ENCODE measurements around the gene PHTF2. TPM values are rescaled to one million over a fixed set of nuclear protein-coding genes. Genes with fewer than 3 reads are reported as not detected.

PHTF2 gene
- total and polyA plus RNA-seq, 2 of the 4 experiments (the other 2 are of a cell fraction): 28.3 to 69.9 TPM

- Histone ChIP-seq H2BK120ac (ENCODE audit: low read depth, low read length) (no peak overlapping the region), H3K4me2 (ENCODE audit: low read depth, low read length) (no peak overlapping the region), H3K27ac (ENCODE audit: insufficient read depth, low read length) (no peak overlapping the region), H3K56ac (ENCODE audit: extremely low read depth, insufficient read depth, low read length) (no peak overlapping the region), H3K18ac (ENCODE audit: low read depth, low read length) (no peak overlapping the region), H3K23ac (ENCODE audit: low read depth, low read length) (no peak overlapping the region; the same call in 1 of the 2 replicates), H3K4ac (ENCODE audit: low read depth, low read length) (no peak overlapping the region), H3K36me3 (ENCODE audit: control insufficient read depth, insufficient read depth, low read length) (no peaks in the 10 kb centered on the region), H4K5ac (ENCODE audit: low read depth, low read length) (no peak overlapping the region), H3K4me3 (ENCODE audit: insufficient read depth, low read depth, low read length) (no peak overlapping the region), H4K8ac (ENCODE audit: low read depth in 2 of 2, low read length in 2 of 2) (no peak overlapping the region), H2AFZ (replicated peaks; ENCODE audit: low read length, poor library complexity) (no peak overlapping the region), H3K4me1 (ENCODE audit: control insufficient read depth, insufficient read depth, low read length) (peaks cover 7% of the 10 kb centered on the region), H2AK5ac (ENCODE audit: low read depth, low read length) (no peak overlapping the region), H3K9me1 (ENCODE audit: insufficient read depth, low read length) (peaks cover 12% of the 10 kb centered on the region; the same call in 1 of the 2 replicates), H2BK20ac (ENCODE audit: low read depth, low read length) (0 out of 2 replicates have a peak overlapping the region, but pooled peaks have one; percentile 39), H3K9ac (ENCODE audit: low read depth, low read length) (no peak overlapping the region), H3K79me1 (ENCODE audit: low read depth in 1 of 2, low read length in 2 of 2) (peaks cover 20 to 59% of the 10 kb centered on the region in 2 experiments), H2AK9ac (replicated peaks; ENCODE audit: low read depth, low read length, poor library complexity) (no peak overlapping the region), H2BK5ac (ENCODE audit: low read depth, low read length, poor library complexity, severe bottlenecking) (no peak overlapping the region), H4K91ac (ENCODE audit: insufficient read depth, low read depth, low read length) (no peak overlapping the region), H4K20me1 (ENCODE audit: insufficient read depth, low read length) (peaks cover 4% of the 10 kb centered on the region; the same call in 1 of the 2 replicates), H2BK15ac (ENCODE audit: low read depth, low read length) (no peak overlapping the region), H3K9me3 (ENCODE audit: control insufficient read depth, insufficient read depth, low read length) (no peaks in the 10 kb centered on the region; the same call in 1 of the 2 replicates), H3K27me3 (ENCODE audit: control insufficient read depth, insufficient read depth, low read length) (no peaks in the 10 kb centered on the region), H3K14ac (replicated peaks; ENCODE audit: low read depth, low read length) (no peak overlapping the region)
- dilution Hi-C loops (cut with HindIII; ENCODE audit: low sequenced_read_pairs, unreplicated experiment) (no loop called here), intact Hi-C loops (cut with micrococcal nuclease) (no loop called here), in situ Hi-C loops (cut with MboI; ENCODE audit: low sequenced_read_pairs) (no loop called here)
- DNase-seq (peak; percentile 7), ATAC-seq (ENCODE audit: low read depth) (no peak)
- WGBS, 2 experiments (ENCODE audit: extremely low coverage in 2 of 2, insufficient read length in 1 of 2): 67% methylated on average over 1 of the region's 8 CpGs; no CpG with 5 or more reads in 1 of the 2 experiments
- no TSS peak for BruUV-seq (replicated peaks)
- ChIA-PET CTCF (no interaction called here), POLR2A (ENCODE audit: unreplicated experiment) (no interaction called here)
- TF ChIP-seq FOS (IDR thresholded peaks at IDR 0.05; ENCODE audit: low read depth, low read length) (no peak), MAZ (IDR thresholded peaks at IDR 0.05; ENCODE audit: borderline replicate concordance, low read depth, low read length) (no peak), MXI1 (IDR thresholded peaks at IDR 0.05; ENCODE audit: borderline replicate concordance, low read depth, low read length) (no peak), NFE2L2 (IDR thresholded peaks at IDR 0.05; ENCODE audit: low read depth, low read length) (no peak), CEBPB (IDR thresholded peaks at IDR 0.05; ENCODE audit: low read depth, low read length) (no peak), ELK1 (IDR thresholded peaks at IDR 0.05; ENCODE audit: borderline replicate concordance, low read depth, low read length) (no peak), SMC3 (IDR thresholded peaks at IDR 0.05; ENCODE audit: low read depth, low read length) (no peak), RFX5 (IDR thresholded peaks at IDR 0.05; ENCODE audit: low read depth, low read length) (no peak), RCOR1 (IDR thresholded peaks at IDR 0.05; ENCODE audit: insufficient replicate concordance, low read length) (no peak), BHLHE40 (IDR thresholded peaks at IDR 0.05; ENCODE audit: low read depth, low read length) (no peak)
- TF ChIP-seq, protein P1, sequence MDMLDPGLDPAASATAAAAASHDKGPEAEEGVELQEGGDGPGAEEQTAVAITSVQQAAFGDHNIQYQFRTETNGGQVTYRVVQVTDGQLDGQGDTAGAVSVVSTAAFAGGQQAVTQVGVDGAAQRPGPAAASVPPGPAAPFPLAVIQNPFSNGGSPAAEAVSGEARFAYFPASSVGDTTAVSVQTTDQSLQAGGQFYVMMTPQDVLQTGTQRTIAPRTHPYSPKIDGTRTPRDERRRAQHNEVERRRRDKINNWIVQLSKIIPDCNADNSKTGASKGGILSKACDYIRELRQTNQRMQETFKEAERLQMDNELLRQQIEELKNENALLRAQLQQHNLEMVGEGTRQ (IDR thresholded peaks at IDR 0.05; ENCODE audit: low read depth, low read length): no peak
- TF ChIP-seq, protein P2, sequence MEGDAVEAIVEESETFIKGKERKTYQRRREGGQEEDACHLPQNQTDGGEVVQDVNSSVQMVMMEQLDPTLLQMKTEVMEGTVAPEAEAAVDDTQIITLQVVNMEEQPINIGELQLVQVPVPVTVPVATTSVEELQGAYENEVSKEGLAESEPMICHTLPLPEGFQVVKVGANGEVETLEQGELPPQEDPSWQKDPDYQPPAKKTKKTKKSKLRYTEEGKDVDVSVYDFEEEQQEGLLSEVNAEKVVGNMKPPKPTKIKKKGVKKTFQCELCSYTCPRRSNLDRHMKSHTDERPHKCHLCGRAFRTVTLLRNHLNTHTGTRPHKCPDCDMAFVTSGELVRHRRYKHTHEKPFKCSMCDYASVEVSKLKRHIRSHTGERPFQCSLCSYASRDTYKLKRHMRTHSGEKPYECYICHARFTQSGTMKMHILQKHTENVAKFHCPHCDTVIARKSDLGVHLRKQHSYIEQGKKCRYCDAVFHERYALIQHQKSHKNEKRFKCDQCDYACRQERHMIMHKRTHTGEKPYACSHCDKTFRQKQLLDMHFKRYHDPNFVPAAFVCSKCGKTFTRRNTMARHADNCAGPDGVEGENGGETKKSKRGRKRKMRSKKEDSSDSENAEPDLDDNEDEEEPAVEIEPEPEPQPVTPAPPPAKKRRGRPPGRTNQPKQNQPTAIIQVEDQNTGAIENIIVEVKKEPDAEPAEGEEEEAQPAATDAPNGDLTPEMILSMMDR (conservative IDR thresholded peaks at IDR 0.05; ENCODE audit: low read depth, low read length): no peak
Observed at GRCh38 chr7:77830649-77831355, 32.2 kb downstream of the PHTF2 start.

Measured in IMR-90 (cell line).